Nephron (organoid): Measurements from ENCODE around the gene MOCS1.
A peak's percentile ranks its signal among the peaks of the same experiment; 100 is the strongest.

Experiments used
- H3K27ac Mint-ChIP-seq, 3 experiments: 2 replicates each; pipeline ENCODE4 v1.8.0; 2020; ENCODE audit warnings: mixed read lengths in 3 of 3, mild to moderate bottlenecking in 2 of 3, moderate library complexity in 1 of 3
- H3K27me3 Mint-ChIP-seq: 2 replicates; pipeline ENCODE4 v1.8.0; 2021; ENCODE audit warnings: low read depth, mild to moderate bottlenecking, moderate library complexity, mixed read lengths
- H3K36me3 Mint-ChIP-seq: 2 replicates; pipeline ENCODE4 v1.8.0; 2020; ENCODE audit warnings: low read depth, mixed read lengths
- H3K4me1 Mint-ChIP-seq: 2 replicates; pipeline ENCODE4 v1.8.0; 2020; ENCODE audit warnings: mixed read lengths
- H3K4me3 Mint-ChIP-seq, 3 experiments: 2 replicates each; pipeline ENCODE4 v1.8.0; 2020; ENCODE audit warnings: mild to moderate bottlenecking in 3 of 3, mixed read lengths in 3 of 3, moderate library complexity in 2 of 3
- H3K9me3 Mint-ChIP-seq: 2 replicates; pipeline ENCODE4 v1.8.0; 2020; ENCODE audit warnings: mixed read lengths
- TF ChIP-seq, protein P1 (sequence below), 3 experiments: fragments of 200-600 bp; sonication (generic); IDR thresholded peaks; one replicate each; pipeline ENCODE4 v1.5.0; 2021; ENCODE audit warnings: antibody characterized with exemption in 3 of 3; ENCODE audit not compliant: unreplicated experiment in 3 of 3

The MOCS1 gene

DNA sequence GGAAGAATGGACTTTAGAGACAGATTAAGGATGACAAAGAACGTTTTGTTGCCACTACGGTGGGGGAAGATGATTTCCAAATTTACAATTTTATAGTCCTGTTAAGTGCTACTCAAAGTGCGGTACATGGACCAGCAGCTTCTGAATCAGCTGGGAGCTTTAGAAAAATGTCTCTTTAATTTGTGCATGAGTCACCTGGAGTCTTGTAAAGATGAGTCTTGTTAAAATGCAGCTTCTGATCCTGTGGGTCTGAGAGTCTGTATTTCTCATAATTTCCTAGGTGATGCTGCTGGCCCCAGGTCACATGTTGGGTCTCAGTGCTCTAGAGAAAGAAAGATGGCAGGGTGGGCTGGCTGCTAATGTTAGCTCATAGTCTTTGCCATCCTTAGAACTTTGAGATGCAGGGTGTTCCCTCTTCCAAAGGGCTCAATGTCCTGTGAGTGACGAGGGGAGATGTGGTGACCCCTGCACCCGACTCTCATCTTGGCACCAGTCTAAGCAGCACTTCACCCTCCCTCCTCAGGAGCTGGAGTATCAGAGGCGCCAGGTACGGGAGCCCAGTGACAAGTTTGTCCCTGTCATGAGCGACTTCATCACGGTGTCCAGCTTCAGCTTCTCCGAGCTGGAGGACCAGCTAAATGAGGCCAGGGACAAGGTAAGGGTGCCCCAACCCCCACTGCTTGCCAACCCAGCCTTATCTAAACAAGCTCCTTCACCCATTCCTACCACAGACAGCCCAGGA, 34.5 kb downstream of the MOCS1 start:
- TF ChIP-seq, protein P1, sequence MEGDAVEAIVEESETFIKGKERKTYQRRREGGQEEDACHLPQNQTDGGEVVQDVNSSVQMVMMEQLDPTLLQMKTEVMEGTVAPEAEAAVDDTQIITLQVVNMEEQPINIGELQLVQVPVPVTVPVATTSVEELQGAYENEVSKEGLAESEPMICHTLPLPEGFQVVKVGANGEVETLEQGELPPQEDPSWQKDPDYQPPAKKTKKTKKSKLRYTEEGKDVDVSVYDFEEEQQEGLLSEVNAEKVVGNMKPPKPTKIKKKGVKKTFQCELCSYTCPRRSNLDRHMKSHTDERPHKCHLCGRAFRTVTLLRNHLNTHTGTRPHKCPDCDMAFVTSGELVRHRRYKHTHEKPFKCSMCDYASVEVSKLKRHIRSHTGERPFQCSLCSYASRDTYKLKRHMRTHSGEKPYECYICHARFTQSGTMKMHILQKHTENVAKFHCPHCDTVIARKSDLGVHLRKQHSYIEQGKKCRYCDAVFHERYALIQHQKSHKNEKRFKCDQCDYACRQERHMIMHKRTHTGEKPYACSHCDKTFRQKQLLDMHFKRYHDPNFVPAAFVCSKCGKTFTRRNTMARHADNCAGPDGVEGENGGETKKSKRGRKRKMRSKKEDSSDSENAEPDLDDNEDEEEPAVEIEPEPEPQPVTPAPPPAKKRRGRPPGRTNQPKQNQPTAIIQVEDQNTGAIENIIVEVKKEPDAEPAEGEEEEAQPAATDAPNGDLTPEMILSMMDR (IDR thresholded peaks at IDR 0.05; ENCODE audit: unreplicated experiment in 3 of 3): no peak
- Mint-ChIP-seq H3K36me3 (peaks cover 28% of the 10 kb centered on the region), H3K27me3 (peaks cover 4% of the 10 kb centered on the region), H3K9me3 (no peaks in the 10 kb centered on the region), H3K4me3 (no peak overlapping the region), H3K4me1 (no peaks in the 10 kb centered on the region), H3K27ac (no peak overlapping the region)

DNA sequence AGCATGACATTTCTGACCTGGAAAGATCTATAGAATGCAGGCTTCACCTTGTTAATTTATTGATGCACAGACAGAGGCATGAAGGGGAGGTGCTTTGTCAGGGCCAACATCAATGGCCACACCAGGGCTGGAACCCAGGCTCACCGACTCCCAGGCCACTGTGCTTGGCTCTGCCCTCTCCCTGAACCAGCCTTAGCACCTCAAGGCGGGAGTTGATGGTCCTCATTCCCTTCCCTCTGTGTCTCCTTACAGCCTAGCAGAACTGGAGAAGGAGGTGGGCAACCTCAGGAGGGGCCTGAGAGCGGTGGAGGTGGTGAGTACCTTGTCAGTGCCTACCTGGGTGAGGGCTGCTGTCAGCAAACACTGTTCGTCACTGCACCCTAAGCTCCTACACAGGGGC, 35.6 kb downstream of the MOCS1 start:
- Mint-ChIP-seq H3K27me3 (peaks cover 4% of the 10 kb centered on the region), H3K9me3 (no peaks in the 10 kb centered on the region), H3K4me3 (no peak overlapping the region), H3K27ac (no peak overlapping the region), H3K4me1 (no peaks in the 10 kb centered on the region), H3K36me3 (peaks cover 24% of the 10 kb centered on the region)
- TF ChIP-seq, protein P1 (IDR thresholded peaks at IDR 0.05; ENCODE audit: unreplicated experiment in 3 of 3): no peak

DNA sequence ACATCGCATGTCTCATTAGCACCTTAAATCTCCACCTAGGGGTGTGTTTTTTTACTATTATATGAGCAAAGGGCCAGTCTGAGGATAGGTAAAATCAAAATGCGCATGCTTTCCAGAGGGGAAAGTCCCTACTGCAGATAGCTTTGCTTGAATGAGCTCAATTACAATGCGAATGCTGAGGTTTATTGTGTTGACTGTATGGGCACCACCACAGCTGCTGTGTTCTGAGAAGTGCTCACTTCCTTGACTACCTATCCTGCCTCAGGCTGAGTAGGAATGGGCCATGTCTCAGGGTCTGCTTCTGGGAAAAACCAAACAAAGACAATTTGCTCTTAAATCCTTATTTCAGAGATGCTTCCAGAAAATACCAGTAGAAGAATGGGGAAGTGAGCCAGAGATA, 36.6 kb downstream of the MOCS1 start:
- no peaks in the 10 kb centered on the region for H3K4me1 Mint-ChIP-seq
- H3K4me3 Mint-ChIP-seq: no peak overlapping the region
- H3K27ac Mint-ChIP-seq: no peak overlapping the region
- H3K36me3 Mint-ChIP-seq: peaks cover 17% of the 10 kb centered on the region
- H3K27me3 Mint-ChIP-seq: peaks cover 4% of the 10 kb centered on the region
- no peaks in the 10 kb centered on the region for H3K9me3 Mint-ChIP-seq
- TF ChIP-seq, protein P1 (IDR thresholded peaks at IDR 0.05; ENCODE audit: unreplicated experiment in 3 of 3): no peak

DNA sequence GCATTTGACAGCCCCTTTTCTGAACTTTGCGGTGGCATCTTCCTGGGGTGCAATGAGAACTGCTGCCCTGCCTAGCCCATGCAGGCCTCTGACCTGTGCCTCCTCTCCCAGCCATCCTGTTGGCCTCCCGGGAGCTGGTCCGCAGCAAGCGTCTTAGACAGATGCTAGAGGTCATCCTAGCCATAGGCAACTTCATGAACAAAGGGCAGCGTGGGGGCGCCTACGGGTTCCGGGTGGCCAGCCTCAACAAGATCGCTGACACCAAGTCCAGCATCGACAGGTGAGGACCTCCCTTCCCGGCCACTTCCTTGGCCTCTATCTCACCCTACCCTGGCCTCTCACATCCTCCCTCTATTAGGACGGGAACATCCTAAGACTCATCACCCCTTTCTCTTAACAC, 37.6 kb downstream of the MOCS1 start:
- no peaks in the 10 kb centered on the region for H3K4me1 Mint-ChIP-seq
- H3K4me3 Mint-ChIP-seq: no peak overlapping the region
- H3K27me3 Mint-ChIP-seq: peaks cover 4% of the 10 kb centered on the region
- H3K36me3 Mint-ChIP-seq: peaks cover 11% of the 10 kb centered on the region
- TF ChIP-seq, protein P1 (IDR thresholded peaks at IDR 0.05; ENCODE audit: unreplicated experiment in 3 of 3): no peak
- H3K27ac Mint-ChIP-seq: no peak overlapping the region
- no peaks in the 10 kb centered on the region for H3K9me3 Mint-ChIP-seq

DNA sequence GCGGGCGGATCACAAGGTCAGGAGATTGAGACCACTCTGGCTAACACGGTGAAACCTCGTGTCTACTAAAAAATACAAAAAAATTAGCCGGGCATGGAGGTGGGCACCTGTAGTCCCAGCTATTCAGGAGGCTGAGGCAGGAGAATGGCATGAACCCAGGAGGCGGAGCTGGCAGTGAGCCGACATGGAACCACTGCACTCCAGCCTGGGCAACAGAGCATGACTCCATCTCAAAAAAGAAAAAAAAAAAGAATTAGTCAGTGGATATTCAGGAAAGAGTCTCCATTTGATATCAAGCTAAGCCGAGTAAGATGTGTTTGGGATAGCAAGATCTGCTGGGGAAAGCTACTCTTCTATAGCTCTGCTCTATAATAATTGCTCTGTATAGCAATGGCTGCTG, 41.0 kb downstream of the MOCS1 start:
- Mint-ChIP-seq H3K36me3 (peaks cover 7% of the 10 kb centered on the region), H3K27me3 (peaks cover 4% of the 10 kb centered on the region), H3K4me3 (no peak overlapping the region), H3K27ac (no peak overlapping the region), H3K9me3 (no peaks in the 10 kb centered on the region), H3K4me1 (peaks cover 14% of the 10 kb centered on the region)
- TF ChIP-seq, protein P1 (IDR thresholded peaks at IDR 0.05; ENCODE audit: unreplicated experiment in 3 of 3): no peak

DNA sequence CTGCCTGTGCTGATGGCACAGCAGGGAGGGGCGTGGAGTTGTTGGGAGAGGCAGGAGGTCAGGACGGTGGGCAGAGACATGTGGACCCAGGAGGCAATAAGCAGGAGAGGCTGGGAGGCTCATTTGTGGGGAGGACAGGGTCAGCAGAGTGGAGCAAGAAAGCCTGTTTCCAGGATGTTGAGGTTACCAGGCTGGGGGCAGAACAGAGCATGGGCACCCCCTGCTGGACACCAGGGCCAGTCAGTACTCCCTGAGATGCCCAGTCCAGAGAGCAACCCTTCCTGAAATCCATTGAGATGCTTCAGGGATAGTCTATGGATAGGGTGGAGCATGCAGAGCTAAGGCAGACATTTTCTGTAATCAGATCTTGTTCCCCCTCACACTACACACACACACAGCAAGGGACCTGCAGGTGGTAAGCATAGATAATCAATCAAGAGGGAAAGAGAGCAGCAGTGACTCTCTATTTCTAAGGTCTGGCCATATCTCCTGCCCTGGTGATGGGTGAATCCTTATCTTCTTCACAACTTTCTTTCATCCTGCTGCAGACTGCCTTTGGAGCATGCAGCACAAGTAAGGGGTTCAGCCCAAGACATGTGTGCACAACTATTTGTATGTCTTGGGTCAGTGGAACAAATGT, 41.7 kb downstream of the MOCS1 start:
- no peaks in the 10 kb centered on the region for H3K9me3 Mint-ChIP-seq
- no peak overlapping the region for H3K4me3 Mint-ChIP-seq
- TF ChIP-seq, protein P1 (IDR thresholded peaks at IDR 0.05; ENCODE audit: unreplicated experiment in 3 of 3): peak; percentile 59 to 65 (median 65)
- H3K27me3 Mint-ChIP-seq: peaks cover 4% of the 10 kb centered on the region
- peaks cover 7% of the 10 kb centered on the region for H3K36me3 Mint-ChIP-seq
- peaks cover 21% of the 10 kb centered on the region for H3K4me1 Mint-ChIP-seq
- no peak overlapping the region for H3K27ac Mint-ChIP-seq
